Bronchial epithelial cell (primary cell): Measurements from ENCODE around the gene IFI27. TPM values are rescaled to one million over a fixed set of nuclear protein-coding genes. Genes with fewer than 3 reads are reported as not detected.

ENCODE experiments used
- DNase-seq: peaks from one replicate; pipeline ENCODE4 v3.0.0-alpha.2; 2010; ENCODE audit warnings: low read depth
- FAIRE-seq: peaks from 2 replicates; lab custom pipeline; 2011; peaks lifted over from hg19 to GRCh38; lab: Jason Lieb, UNC
- H3K27me3 ChIP-seq: 2 replicates; pipeline ENCODE4 v1.5.1; 2011; ENCODE audit warnings: low read length; ENCODE audit not compliant: control insufficient read depth, insufficient read depth
- H3K36me3 ChIP-seq: 2 replicates; pipeline ENCODE4 v1.5.1; 2011; ENCODE audit warnings: low read length; ENCODE audit not compliant: control insufficient read depth, insufficient read depth
- H3K4me3 ChIP-seq: 2 replicates; pipeline ENCODE4 v1.5.1; 2011; ENCODE audit warnings: mild to moderate bottlenecking, low read depth, low read length, control low read depth
- total RNA-seq: library from RNA; depleted of rRNA; stranded (reverse); fragments of >200 nt; gene quantifications from 2 replicates; pipeline ENCODE4 v1.2.1, GENCODE V29; 2014
- TF ChIP-seq, protein P1 (sequence below): IDR thresholded peaks from 2 replicates; pipeline ENCODE4 v1.5.1; 2011; ENCODE audit warnings: mild to moderate bottlenecking, moderate library complexity, low read length, control low read depth, inconsistent platforms; ENCODE audit not compliant: insufficient read depth, severe bottlenecking

The IFI27 gene
- total RNA-seq, 1 donor from 2014 or later = 20.5 TPM

DNA sequence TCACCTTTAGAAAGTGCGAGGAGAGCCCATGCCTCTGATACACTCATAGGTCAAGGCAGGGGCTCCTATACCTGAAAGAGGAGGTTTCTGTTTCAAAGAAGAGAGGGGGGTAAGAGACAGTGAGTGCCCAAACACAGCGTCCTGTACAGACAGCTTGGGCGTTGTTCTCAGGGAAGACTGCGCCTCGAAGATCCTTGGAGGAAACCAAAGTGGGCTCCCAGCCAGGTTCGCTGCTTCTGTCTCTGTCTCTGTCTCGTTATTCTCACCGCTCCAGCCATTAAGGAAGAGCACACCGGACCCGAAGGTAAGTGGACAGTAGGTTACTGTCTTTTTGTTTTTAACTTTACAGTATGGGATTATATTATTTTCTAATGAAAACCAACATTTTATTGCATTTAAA, 5.8 kb upstream of the IFI27 start:
- no peaks in the 10 kb centered on the region for H3K36me3 ChIP-seq
- no peak for FAIRE-seq
- TF ChIP-seq, protein P1, sequence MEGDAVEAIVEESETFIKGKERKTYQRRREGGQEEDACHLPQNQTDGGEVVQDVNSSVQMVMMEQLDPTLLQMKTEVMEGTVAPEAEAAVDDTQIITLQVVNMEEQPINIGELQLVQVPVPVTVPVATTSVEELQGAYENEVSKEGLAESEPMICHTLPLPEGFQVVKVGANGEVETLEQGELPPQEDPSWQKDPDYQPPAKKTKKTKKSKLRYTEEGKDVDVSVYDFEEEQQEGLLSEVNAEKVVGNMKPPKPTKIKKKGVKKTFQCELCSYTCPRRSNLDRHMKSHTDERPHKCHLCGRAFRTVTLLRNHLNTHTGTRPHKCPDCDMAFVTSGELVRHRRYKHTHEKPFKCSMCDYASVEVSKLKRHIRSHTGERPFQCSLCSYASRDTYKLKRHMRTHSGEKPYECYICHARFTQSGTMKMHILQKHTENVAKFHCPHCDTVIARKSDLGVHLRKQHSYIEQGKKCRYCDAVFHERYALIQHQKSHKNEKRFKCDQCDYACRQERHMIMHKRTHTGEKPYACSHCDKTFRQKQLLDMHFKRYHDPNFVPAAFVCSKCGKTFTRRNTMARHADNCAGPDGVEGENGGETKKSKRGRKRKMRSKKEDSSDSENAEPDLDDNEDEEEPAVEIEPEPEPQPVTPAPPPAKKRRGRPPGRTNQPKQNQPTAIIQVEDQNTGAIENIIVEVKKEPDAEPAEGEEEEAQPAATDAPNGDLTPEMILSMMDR = no peak
- H3K27me3 ChIP-seq = no peaks in the 10 kb centered on the region
- no peak overlapping the region for H3K4me3 ChIP-seq
- no peak for DNase-seq

DNA sequence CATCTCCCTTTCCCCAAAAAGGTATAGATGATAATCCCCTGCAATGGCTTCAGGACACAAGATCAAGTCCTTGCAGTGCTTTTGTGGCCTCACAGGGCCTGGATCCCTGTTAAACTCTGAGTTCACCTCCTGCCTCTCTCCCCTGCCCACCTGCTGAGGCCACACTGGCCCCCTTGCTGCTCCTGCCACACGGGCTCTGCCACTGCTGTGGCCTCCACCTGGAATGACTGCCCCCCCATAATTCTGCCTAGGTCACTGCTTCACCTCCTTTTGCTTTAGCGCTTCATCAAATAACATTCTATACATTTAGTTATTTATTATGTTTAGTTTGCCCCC, 653 bp upstream of the IFI27 start:
- no peaks in the 10 kb centered on the region for H3K36me3 ChIP-seq
- FAIRE-seq (no peak), DNase-seq (no peak)
- no peaks in the 10 kb centered on the region for H3K27me3 ChIP-seq
- no peak overlapping the region for H3K4me3 ChIP-seq
- TF ChIP-seq, protein P1 = no peak

DNA sequence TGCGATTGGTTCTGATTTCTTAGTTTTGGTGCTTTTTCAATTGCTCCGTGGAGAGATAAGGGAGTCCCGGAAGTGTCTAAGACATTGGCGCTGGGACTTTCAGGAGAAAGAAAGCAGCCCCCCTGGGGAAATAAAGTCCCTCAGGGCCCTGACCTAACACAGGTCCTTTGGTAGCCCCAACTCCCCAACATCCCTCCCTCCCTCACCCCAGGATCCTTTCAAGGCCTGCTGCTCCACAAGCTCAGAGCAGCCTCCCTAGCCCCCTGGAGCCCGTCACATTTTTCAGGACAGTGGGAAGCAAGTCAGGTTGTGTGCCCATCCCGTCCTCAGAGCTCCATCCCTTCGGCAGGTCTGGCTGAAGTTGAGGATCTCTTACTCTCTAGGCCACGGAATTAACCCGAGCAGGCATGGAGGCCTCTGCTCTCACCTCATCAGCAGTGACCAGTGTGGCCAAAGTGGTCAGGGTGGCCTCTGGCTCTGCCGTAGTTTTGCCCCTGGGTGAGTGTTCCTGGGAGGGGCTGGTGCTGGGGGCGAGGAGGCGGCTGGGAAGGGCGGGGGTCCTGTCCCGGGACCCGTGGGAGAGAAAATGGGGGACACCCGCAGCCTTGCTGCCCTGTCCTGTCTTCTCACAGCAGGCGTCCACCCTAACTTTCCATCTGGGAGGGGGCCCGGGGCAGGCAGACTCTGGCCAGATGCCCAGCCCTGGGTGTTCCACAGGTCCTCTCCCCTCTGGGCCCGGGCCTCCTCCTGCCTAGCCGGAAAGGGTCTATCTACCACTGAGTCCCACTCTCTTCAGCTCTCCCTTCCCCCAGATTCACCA, 950 bp downstream of the IFI27 start:
- no peak for FAIRE-seq
- DNase-seq = no peak
- H3K27me3 ChIP-seq = peaks cover 1% of the 10 kb centered on the region
- no peak overlapping the region for H3K4me3 ChIP-seq
- H3K36me3 ChIP-seq = no peaks in the 10 kb centered on the region
- TF ChIP-seq, protein P1 = no peak

DNA sequence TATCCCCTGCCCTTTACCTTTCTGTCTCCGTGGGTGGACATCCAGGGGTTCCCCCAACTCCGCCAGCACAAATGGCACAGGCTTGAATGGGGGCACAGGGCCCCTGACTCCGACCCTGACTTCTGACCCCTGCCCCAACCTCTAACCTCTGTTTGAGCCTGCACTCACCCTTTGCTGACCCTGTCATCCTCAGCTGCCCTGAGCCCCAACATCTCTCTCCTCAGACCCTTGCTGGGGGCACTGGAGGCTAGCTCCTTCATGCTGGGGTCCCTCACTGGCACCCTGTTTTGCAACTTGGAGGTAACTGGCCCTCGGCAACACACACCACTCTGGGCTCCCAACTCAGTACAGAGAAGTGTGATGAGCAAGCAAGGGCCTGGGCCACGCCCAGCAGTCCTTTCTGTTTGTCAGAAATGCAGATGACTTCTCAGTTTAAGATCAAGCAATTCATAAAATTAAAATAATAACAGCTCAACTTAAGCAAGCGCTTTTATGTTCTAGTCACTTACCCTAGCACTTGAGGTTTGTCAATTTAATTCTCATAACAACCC, 2.1 kb downstream of the IFI27 start:
- DNase-seq (no peak), FAIRE-seq (no peak)
- H3K27me3 ChIP-seq = peaks cover 3% of the 10 kb centered on the region
- TF ChIP-seq, protein P1 = no peak
- H3K4me3 ChIP-seq = no peak overlapping the region
- H3K36me3 ChIP-seq = no peaks in the 10 kb centered on the region

DNA sequence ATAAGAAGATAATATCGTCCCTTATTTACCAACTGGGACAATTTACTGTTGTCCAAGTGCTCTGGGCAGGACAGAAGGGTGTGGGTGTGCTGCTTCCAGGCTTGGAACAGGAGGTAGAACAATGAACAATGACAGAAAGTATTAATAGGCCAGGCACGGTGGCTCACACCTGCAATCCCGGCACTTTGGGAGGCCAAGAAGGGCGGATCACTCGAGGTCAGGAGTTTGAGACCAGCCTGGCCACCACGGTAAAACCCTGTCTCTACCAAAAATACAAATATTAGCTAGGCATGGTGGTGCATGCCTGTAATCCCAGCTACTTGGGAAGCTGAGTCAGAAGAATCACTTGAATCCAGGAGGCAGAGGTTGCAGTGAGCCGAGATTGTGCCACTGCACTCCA, 2.5 kb downstream of the IFI27 start:
- FAIRE-seq = no peak

More for the DNA sequence above, 2.5 kb downstream of the IFI27 start:
- no peak for DNase-seq
- no peaks in the 10 kb centered on the region for H3K36me3 ChIP-seq
- TF ChIP-seq, protein P1 = no peak
- no peak overlapping the region for H3K4me3 ChIP-seq
- peaks cover 3% of the 10 kb centered on the region for H3K27me3 ChIP-seq
